Peyer's patch (tissue), 4 donors: ENCODE measurements around the gene GTF2A1L.

Experiments used
- POLR2A ChIP-seq, 2 donors: fragments of 450-650 bp; IDR thresholded peaks; one replicate each; pipeline ENCODE4 v1.5.1; 2017; ENCODE audit warnings: antibody characterized with exemption in 2 of 2, mild to moderate bottlenecking in 2 of 2, moderate library complexity in 2 of 2
- TF ChIP-seq, protein P1 (sequence below), 6 experiments: fragments of 450-650 bp in 4 of 6; fragments of 200-600 bp in 2 of 6; sonication (generic) in 1 of 6; IDR thresholded peaks; one replicate each; pipeline ENCODE4 v1.5.1; 2017 to 2019; ENCODE audit warnings: antibody characterized with exemption in 6 of 6, mild to moderate bottlenecking in 3 of 6, moderate library complexity in 1 of 6

DNA sequence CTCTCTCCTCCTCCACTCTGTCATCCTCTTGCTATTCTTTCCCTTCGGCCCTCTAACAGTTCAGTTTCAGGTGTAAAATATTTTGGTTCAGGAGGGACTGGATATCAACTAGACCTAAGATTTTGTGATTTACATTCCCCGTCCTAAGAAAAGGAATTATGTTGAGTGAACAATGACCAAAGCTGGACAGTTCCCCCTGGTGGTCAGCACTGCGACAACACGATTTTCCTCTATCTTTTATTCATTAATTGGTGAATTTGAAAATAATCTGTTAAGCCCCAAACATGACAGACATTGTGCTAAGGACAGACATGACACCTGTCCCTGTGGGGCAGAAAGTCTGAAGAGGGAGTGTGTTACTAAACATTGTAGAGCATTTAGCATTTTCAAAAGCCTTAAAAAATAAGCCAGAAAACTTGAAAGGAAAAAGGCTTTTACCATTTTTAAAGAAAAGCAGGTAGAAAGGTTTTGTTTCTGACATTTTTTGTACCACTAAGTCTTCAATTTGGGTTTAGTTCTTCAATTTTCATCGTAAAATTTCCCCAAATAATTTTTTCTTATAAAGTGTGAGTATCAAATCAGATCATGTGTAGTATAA lies 28.4 kb upstream of the GTF2A1L start:
- no peak for TF ChIP-seq POLR2A (IDR thresholded peaks at IDR 0.05)
- TF ChIP-seq, protein P1, sequence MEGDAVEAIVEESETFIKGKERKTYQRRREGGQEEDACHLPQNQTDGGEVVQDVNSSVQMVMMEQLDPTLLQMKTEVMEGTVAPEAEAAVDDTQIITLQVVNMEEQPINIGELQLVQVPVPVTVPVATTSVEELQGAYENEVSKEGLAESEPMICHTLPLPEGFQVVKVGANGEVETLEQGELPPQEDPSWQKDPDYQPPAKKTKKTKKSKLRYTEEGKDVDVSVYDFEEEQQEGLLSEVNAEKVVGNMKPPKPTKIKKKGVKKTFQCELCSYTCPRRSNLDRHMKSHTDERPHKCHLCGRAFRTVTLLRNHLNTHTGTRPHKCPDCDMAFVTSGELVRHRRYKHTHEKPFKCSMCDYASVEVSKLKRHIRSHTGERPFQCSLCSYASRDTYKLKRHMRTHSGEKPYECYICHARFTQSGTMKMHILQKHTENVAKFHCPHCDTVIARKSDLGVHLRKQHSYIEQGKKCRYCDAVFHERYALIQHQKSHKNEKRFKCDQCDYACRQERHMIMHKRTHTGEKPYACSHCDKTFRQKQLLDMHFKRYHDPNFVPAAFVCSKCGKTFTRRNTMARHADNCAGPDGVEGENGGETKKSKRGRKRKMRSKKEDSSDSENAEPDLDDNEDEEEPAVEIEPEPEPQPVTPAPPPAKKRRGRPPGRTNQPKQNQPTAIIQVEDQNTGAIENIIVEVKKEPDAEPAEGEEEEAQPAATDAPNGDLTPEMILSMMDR (IDR thresholded peaks at IDR 0.05): peak; percentile 24 to 48 (median 41)
